HCT116 (cell line): Measurements from ENCODE around the gene AIRE. TPM values are rescaled to one million over a fixed set of nuclear protein-coding genes. Genes with fewer than 3 reads are reported as not detected.
"Not testable (repeated sequence)": the region's sequence is repeated elsewhere in the genome, so short reads cannot be mapped to it uniquely, and the experiment has no call there.

Experiments
- ATAC-seq: fragments of 200-7000 bp; cut with Tn5 transposase; 2 replicates; pipeline ENCODE4 v1.9.1; 2020; ENCODE audit warnings: mild to moderate bottlenecking, moderate library complexity
- BruUV-seq: library from RNA; stranded (reverse); fragments of 400-500 nt; replicated peaks from 2 replicates; lab custom pipeline; 2021; lab: Mats Ljungman, UMichigan
- CTCF ChIA-PET: fragments of 300-600 bp; sonication (Branson Sonifier 250); formaldehyde crosslinking; loops from one replicate; lab custom pipeline; 2021; ENCODE audit warnings: antibody characterized with exemption; lab: Charles Lee
- POLR2A ChIA-PET: fragments of 300-600, 350-600 bp; sonication (Branson Sonifier 250); formaldehyde crosslinking; loops from one replicate; lab custom pipeline; 2021; ENCODE audit warnings: antibody characterized with exemption; lab: Charles Lee
- RAD21 ChIA-PET, 2 experiments: fragments of 300-600 bp; sonication (Branson Sonifier 250); formaldehyde crosslinking; loops; one replicate each; lab custom pipeline; 2023; ENCODE audit warnings: low total read pairs in 2 of 2; ENCODE audit not compliant: uncharacterized antibody in 2 of 2, unreplicated experiment in 2 of 2, low non-redundant PET in 1 of 2; lab: Charles Lee
- DNase-seq: peaks from one replicate; pipeline ENCODE4 v3.0.0-alpha.2; 2010; ENCODE audit warnings: low read depth, low spot score
- H2AFZ ChIP-seq: fragments of 200-600 bp; shearing (Covaris generic), sonication (generic); 2 replicates; pipeline ENCODE4 v1.6.1; 2017; ENCODE audit warnings: low read depth, mixed run types, mixed read lengths, antibody characterized with exemption, low read length; ENCODE audit not compliant: poor library complexity, severe bottlenecking
- H3K27ac ChIP-seq: 2 replicates; pipeline ENCODE4 v1.5.1; 2012; ENCODE audit warnings: low read depth, low read length
- H3K27me3 ChIP-seq: fragments of 200-600 bp; sonication (generic); 2 replicates; pipeline ENCODE4 v1.6.1; 2016; ENCODE audit warnings: mixed run types, low read length, mixed read lengths; ENCODE audit not compliant: insufficient read depth
- H3K36me3 ChIP-seq, 2 experiments: fragments of 200-500 bp in 1 of 2; fragments of 200-600 bp in 1 of 2; sonication (Bioruptor generic) in 1 of 2; sonication (generic) in 1 of 2; 2 replicates each; pipeline versions ENCODE4 v1.5.1 to v1.6.1; 2014 to 2016; ENCODE audit warnings: low read length in 2 of 2, inconsistent platforms in 1 of 2, mixed read lengths in 1 of 2, mixed run types in 1 of 2; ENCODE audit not compliant: insufficient read depth in 2 of 2, control insufficient read depth in 1 of 2
- H3K4me1 ChIP-seq, 2 experiments: fragments of 200-600 bp in 1 of 2; sonication (generic) in 1 of 2; 2 replicates each; pipeline versions ENCODE4 v1.5.1 to v1.6.1; 2012 to 2017; ENCODE audit warnings: low read length in 2 of 2, inconsistent platforms in 1 of 2, mild to moderate bottlenecking in 1 of 2, mixed read lengths in 1 of 2, mixed run types in 1 of 2, moderate library complexity in 1 of 2; ENCODE audit not compliant: insufficient read depth in 2 of 2, control insufficient read depth in 1 of 2
- H3K4me2 ChIP-seq: fragments of 200-600 bp; sonication (generic); 2 replicates; pipeline ENCODE4 v1.6.1; 2017; ENCODE audit warnings: mixed run types, low read length, mixed read lengths
- H3K4me3 ChIP-seq, 2 experiments: fragments of 200-600 bp in 1 of 2; sonication (generic) in 1 of 2; replicated peaks in 1 of 2; 2 replicates each; pipeline ENCODE4 v1.5.1; 2011 to 2016; ENCODE audit warnings: low read length in 2 of 2, control low read depth in 1 of 2, low read depth in 1 of 2, mild to moderate bottlenecking in 1 of 2, mixed read lengths in 1 of 2, mixed run types in 1 of 2
- H3K79me2 ChIP-seq: fragments of 200-600 bp; sonication (generic); 2 replicates; pipeline ENCODE4 v1.6.1; 2017; ENCODE audit warnings: mild to moderate bottlenecking, mixed run types, low read length, moderate library complexity, mixed read lengths; ENCODE audit not compliant: insufficient read depth
- H3K9ac ChIP-seq: fragments of 200-600 bp; sonication (generic); 2 replicates; pipeline ENCODE4 v1.6.1; 2016; ENCODE audit warnings: low read length, mixed read lengths
- H3K9me2 ChIP-seq: fragments of 200-600 bp; sonication (generic), shearing (Covaris generic); 2 replicates; pipeline ENCODE4 v1.6.1; 2017; ENCODE audit warnings: mixed run types, mild to moderate bottlenecking, moderate library complexity; ENCODE audit not compliant: insufficient read depth
- H3K9me3 ChIP-seq, 2 experiments: fragments of 200-500 bp in 1 of 2; fragments of 200-600 bp in 1 of 2; sonication (Bioruptor generic) in 1 of 2; sonication (generic) in 1 of 2; 2 replicates each; pipeline ENCODE4 v1.6.1; 2014 to 2017; ENCODE audit warnings: low read length in 2 of 2, mixed read lengths in 2 of 2, inconsistent platforms in 1 of 2, low read depth in 1 of 2, mild to moderate bottlenecking in 1 of 2, mixed run types in 1 of 2, moderate library complexity in 1 of 2; ENCODE audit not compliant: control insufficient read depth in 1 of 2, insufficient read depth in 1 of 2
- H4K20me1 ChIP-seq: fragments of 200-600 bp; sonication (generic), shearing (Covaris generic); 2 replicates; pipeline ENCODE4 v1.6.1; 2017; ENCODE audit warnings: mixed run types, mild to moderate bottlenecking, moderate library complexity; ENCODE audit not compliant: insufficient read depth
- CEBPB ChIP-seq: IDR thresholded peaks from 2 replicates; pipeline ENCODE4 v1.6.1; 2012; ENCODE audit warnings: low read depth
- ELF1 ChIP-seq: IDR thresholded peaks from 2 replicates; pipeline ENCODE4 v1.6.1; 2012; ENCODE audit warnings: low read depth, borderline replicate concordance
- EZH2phosphoT487 ChIP-seq: fragments of 200-600 bp; IDR thresholded peaks from 2 replicates; pipeline ENCODE4 v1.6.1; 2018; ENCODE audit warnings: antibody characterized with exemption, borderline replicate concordance
- JUND ChIP-seq: IDR thresholded peaks from 2 replicates; pipeline ENCODE4 v1.6.1; 2012
- POLR2AphosphoS5 ChIP-seq: IDR thresholded peaks from 2 replicates; pipeline ENCODE4 v1.6.1; 2011; ENCODE audit warnings: mild to moderate bottlenecking, low read depth, low read length, moderate library complexity
- SRF ChIP-seq: IDR thresholded peaks from 2 replicates; pipeline ENCODE4 v1.6.1; 2012; ENCODE audit warnings: low read depth
- ZFX ChIP-seq: fragments of 450-650 bp; IDR thresholded peaks from 2 replicates; pipeline ENCODE4 v1.6.1; 2017
- intact Hi-C: fragments of 100-400 bp; cut with micrococcal nuclease; formaldehyde crosslinking; loops from 2 replicates; pipeline ENCODE4 v1.10.0; 2022
- total RNA-seq: library from RNA; stranded (reverse); gene quantifications from one replicate; pipeline ENCODE4 v1.2.1, GENCODE V29; 2021; ENCODE audit not compliant: unreplicated experiment
- TF ChIP-seq, protein P1 (sequence below), 3 experiments: fragments of 200-600 bp in 1 of 3; sonication (generic) in 1 of 3; IDR thresholded peaks in 2 of 3; conservative IDR thresholded peaks in 1 of 3; 2 replicates each; pipeline ENCODE4 v1.5.1; 2012 to 2017; ENCODE audit warnings: low read depth in 2 of 3, low read length in 2 of 3, antibody characterized with exemption in 1 of 3, borderline replicate concordance in 1 of 3, control low read depth in 1 of 3, mild to moderate bottlenecking in 1 of 3, mixed read lengths in 1 of 3, mixed run types in 1 of 3, moderate library complexity in 1 of 3; ENCODE audit not compliant: insufficient read depth in 1 of 3
- TF ChIP-seq, protein P2 (sequence below): IDR thresholded peaks from 2 replicates; pipeline ENCODE4 v1.6.1; 2012; ENCODE audit warnings: low read depth

The AIRE gene
- total RNA-seq, 1 experiment from 2014 or later: not detected

DNA sequence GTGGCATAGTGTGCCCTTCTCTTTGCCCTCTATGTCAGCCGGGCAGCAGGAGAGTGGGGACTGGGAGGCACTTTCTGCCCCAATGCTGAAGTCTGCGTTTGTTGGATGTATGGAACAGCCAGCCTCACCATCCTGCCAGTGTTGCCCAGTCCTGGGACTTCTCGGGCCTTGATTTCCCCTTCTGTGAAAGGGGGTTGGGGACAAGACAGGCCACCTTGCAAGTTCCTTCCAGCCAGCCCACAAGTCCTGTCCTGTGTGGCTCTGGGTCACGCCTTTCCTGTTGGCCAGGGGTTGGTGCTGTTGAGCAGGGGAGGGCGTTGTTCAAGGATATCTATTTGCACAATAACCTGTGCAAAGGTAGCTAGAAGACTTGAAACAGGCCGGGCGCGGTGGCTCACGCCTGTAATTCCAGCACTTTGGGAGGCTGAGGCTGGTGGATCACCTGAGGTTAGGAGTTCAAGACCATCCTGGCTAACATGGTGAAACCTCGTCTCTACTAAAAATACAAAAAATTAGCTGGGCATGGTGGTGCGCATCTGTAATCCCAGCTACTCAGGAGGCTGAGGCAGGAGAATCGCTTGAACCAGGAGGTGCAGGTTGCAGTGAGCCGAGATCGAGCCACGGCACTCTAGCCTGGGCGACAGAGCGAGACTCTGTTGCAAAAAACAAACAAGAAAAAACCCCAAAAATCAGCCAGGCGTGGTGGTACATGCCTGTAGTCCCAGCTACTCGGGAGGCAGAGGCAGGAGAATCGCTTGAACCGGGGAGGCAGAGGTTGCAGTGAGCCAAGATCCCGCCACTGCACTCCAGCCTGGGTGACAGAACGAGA, 17.1 kb downstream of the AIRE start:
- CTCF ChIA-PET: interaction anchor here (0.9 to 2.2 kb wide), 4 partner anchors 11 to 177 kb away, joined by 3 to 10 read pairs (median 5); no protein-coding TSS in a partner anchor
- RAD21 ChIA-PET, H2AFZ ChIP-seq, BruUV-seq, H3K9me3 ChIP-seq, H3K36me3 ChIP-seq, H3K9me2 ChIP-seq, POLR2A ChIA-PET, H3K9ac ChIP-seq, DNase-seq, H3K4me3 ChIP-seq, H4K20me1 ChIP-seq, intact Hi-C loops, H3K27me3 ChIP-seq: not testable (repeated sequence)
- Histone ChIP-seq H3K4me2 (peak overlapping the region; percentile 98), H3K4me1 (peaks cover 15 to 42% of the 10 kb centered on the region in 2 experiments), H3K79me2 (peaks cover 57% of the 10 kb centered on the region), H3K27ac (peak overlapping the region; percentile 18)
- TF ChIP-seq, protein P1, sequence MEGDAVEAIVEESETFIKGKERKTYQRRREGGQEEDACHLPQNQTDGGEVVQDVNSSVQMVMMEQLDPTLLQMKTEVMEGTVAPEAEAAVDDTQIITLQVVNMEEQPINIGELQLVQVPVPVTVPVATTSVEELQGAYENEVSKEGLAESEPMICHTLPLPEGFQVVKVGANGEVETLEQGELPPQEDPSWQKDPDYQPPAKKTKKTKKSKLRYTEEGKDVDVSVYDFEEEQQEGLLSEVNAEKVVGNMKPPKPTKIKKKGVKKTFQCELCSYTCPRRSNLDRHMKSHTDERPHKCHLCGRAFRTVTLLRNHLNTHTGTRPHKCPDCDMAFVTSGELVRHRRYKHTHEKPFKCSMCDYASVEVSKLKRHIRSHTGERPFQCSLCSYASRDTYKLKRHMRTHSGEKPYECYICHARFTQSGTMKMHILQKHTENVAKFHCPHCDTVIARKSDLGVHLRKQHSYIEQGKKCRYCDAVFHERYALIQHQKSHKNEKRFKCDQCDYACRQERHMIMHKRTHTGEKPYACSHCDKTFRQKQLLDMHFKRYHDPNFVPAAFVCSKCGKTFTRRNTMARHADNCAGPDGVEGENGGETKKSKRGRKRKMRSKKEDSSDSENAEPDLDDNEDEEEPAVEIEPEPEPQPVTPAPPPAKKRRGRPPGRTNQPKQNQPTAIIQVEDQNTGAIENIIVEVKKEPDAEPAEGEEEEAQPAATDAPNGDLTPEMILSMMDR (IDR thresholded peaks at IDR 0.05 in 2 of 3, conservative IDR thresholded peaks at IDR 0.05 in 1 of 3; ENCODE audit: borderline replicate concordance in 1 of 3, insufficient read depth in 1 of 3, low read depth in 2 of 3, low read length in 2 of 3): peak in 2 of 3 experiments; percentile 35 to 43; a peak in 2 of 6 replicates
- ATAC-seq: peak; percentile 25

GRCh38 chr21:44303490-44303981, 17.9 kb downstream of the AIRE start:
- ChIA-PET POLR2A (no interaction called here), CTCF (interaction anchor here (0.9 to 2.2 kb wide), 4 partner anchors 12 to 176 kb away, joined by 3 to 10 read pairs (median 5); no protein-coding TSS in a partner anchor), RAD21 (no interaction called here)
- H3K36me3 ChIP-seq: peaks cover 0 to 2% of the 10 kb centered on the region in 2 experiments; a peak in 1 of 4 replicates
- no TSS peak for BruUV-seq
- H4K20me1 ChIP-seq: no peaks in the 10 kb centered on the region
- no peak overlapping the region for H2AFZ ChIP-seq
- no peak overlapping the region for H3K27ac ChIP-seq
- intact Hi-C loops: no loop called here
- H3K4me2 ChIP-seq: no peak overlapping the region
- H3K4me1 ChIP-seq: peaks cover 10 to 35% of the 10 kb centered on the region in 2 experiments
- H3K9ac ChIP-seq: no peak overlapping the region
- H3K4me3 ChIP-seq: no peak overlapping the region
- no peaks in the 10 kb centered on the region for H3K9me2 ChIP-seq
- no peaks in the 10 kb centered on the region for H3K9me3 ChIP-seq
- ATAC-seq (no peak), DNase-seq (no peak)
- H3K79me2 ChIP-seq: peaks cover 57% of the 10 kb centered on the region
- H3K27me3 ChIP-seq: no peaks in the 10 kb centered on the region
- TF ChIP-seq EZH2phosphoT487: no peak
- TF ChIP-seq SRF: no peak
- no peak for TF ChIP-seq JUND
- TF ChIP-seq, protein P1 (IDR thresholded peaks at IDR 0.05 in 2 of 3, conservative IDR thresholded peaks at IDR 0.05 in 1 of 3; ENCODE audit: borderline replicate concordance in 1 of 3, insufficient read depth in 1 of 3, low read depth in 2 of 3, low read length in 2 of 3): no peak
- no peak for TF ChIP-seq POLR2AphosphoS5
- TF ChIP-seq ELF1: no peak
- TF ChIP-seq CEBPB: no peak
- no peak for TF ChIP-seq ZFX
- TF ChIP-seq, protein P2, sequence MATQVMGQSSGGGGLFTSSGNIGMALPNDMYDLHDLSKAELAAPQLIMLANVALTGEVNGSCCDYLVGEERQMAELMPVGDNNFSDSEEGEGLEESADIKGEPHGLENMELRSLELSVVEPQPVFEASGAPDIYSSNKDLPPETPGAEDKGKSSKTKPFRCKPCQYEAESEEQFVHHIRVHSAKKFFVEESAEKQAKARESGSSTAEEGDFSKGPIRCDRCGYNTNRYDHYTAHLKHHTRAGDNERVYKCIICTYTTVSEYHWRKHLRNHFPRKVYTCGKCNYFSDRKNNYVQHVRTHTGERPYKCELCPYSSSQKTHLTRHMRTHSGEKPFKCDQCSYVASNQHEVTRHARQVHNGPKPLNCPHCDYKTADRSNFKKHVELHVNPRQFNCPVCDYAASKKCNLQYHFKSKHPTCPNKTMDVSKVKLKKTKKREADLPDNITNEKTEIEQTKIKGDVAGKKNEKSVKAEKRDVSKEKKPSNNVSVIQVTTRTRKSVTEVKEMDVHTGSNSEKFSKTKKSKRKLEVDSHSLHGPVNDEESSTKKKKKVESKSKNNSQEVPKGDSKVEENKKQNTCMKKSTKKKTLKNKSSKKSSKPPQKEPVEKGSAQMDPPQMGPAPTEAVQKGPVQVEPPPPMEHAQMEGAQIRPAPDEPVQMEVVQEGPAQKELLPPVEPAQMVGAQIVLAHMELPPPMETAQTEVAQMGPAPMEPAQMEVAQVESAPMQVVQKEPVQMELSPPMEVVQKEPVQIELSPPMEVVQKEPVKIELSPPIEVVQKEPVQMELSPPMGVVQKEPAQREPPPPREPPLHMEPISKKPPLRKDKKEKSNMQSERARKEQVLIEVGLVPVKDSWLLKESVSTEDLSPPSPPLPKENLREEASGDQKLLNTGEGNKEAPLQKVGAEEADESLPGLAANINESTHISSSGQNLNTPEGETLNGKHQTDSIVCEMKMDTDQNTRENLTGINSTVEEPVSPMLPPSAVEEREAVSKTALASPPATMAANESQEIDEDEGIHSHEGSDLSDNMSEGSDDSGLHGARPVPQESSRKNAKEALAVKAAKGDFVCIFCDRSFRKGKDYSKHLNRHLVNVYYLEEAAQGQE: no peak
